Right lobe of liver (tissue), 6 donors: ENCODE data around the gene CRYL1. TPM values are rescaled to one million over a fixed set of nuclear protein-coding genes. Genes with fewer than 3 reads are reported as not detected.

Experiments used
- ATAC-seq, 4 donors: fragments of 200-7000 bp; cut with Tn5 transposase; one replicate each; pipeline ENCODE4 v1.9.1; 2020; ENCODE audit warnings: mild to moderate bottlenecking in 4 of 4, moderate library complexity in 4 of 4
- DNase-seq, 3 donors: peaks; one replicate each; pipeline ENCODE4 v3.0.0-alpha.2; 2020
- H3K27ac ChIP-seq, 3 donors: fragments of 200-600 bp; one replicate each; pipeline ENCODE4 v1.8.0; 2022
- H3K27me3 ChIP-seq, 2 donors: fragments of 200-600 bp; one replicate each; pipeline ENCODE4 v1.8.0; 2022
- H3K36me3 ChIP-seq, 4 donors: fragments of 200-600 bp; sonication (generic) in 1 of 4; one replicate each; pipeline versions ENCODE4 v1.5.1 to v1.8.0; 2017 to 2022; ENCODE audit warnings: control low read depth in 1 of 4
- H3K4me1 ChIP-seq, 4 donors: fragments of 200-600 bp; sonication (generic) in 1 of 4; one replicate each; pipeline versions ENCODE4 v1.5.1 to v1.8.0; 2017 to 2022; ENCODE audit warnings: control low read depth in 1 of 4
- H3K4me3 ChIP-seq, 3 donors: fragments of 200-600 bp; one replicate each; pipeline ENCODE4 v1.8.0; 2022
- H3K9me3 ChIP-seq, 4 donors: fragments of 200-600 bp; sonication (generic) in 1 of 4; one replicate each; pipeline versions ENCODE4 v1.5.1 to v1.8.0; 2017 to 2022; ENCODE audit warnings: control low read depth in 1 of 4
- CTCF ChIP-seq, 4 donors: fragments of 200-600 bp in 3 of 4; fragments of 450-650 bp in 1 of 4; IDR thresholded peaks; one replicate each; pipeline versions ENCODE4 v1.5.1 to v1.8.0; 2016 to 2022; ENCODE audit warnings: antibody characterized with exemption in 4 of 4, mild to moderate bottlenecking in 2 of 4
- POLR2A ChIP-seq: fragments of 450-650 bp; IDR thresholded peaks from one replicate; pipeline ENCODE4 v1.6.1; 2017; ENCODE audit warnings: antibody characterized with exemption, mild to moderate bottlenecking
- WGBS: methylation state at CpG from one replicate; pipeline ENCODE4 v1.1.6; 2018; ENCODE audit warnings: low coverage, low lambda C conversion rate; ENCODE audit not compliant: insufficient coverage; ENCODE audit errors: missing lambda C conversion rate; 5-methylcytosine and 5-hydroxymethylcytosine counted together
- intact Hi-C, 2 donors: fragments of 100-400 bp; cut with DNase I; formaldehyde crosslinking; loops; one replicate each; pipeline versions ENCODE4 v1.11.2 to v1.14.1; 2022
- total RNA-seq, 6 experiments: library from RNA; depleted of rRNA in 2 of 6; stranded (reverse); fragments of >200 nt in 2 of 6; fragmentation: NEBNext Ultra II Directional in 3 of 6; extraction: Animal tissue kit (Norgen Biotek cat#: 25700) in 3 of 6; gene quantifications; one replicate each; pipeline versions ENCODE4 v1.1.0 to v1.2.4, GENCODE V29; 2016 to 2023
- donor health status: DM: no; HTN: yes; CAD: no.
- donor health status: DM: no; HTN: no; CAD: no.
- donor health status: DM: no; HTN: no; CAD: no.
- donor health status: DM: no; HTN: yes; CAD: no.
- donor health status: DM: no; HTN: yes; CAD: no.

The CRYL1 gene
- total RNA-seq, 6 experiments from 2014 or later = 111 to 185 (median 151) TPM

GRCh38 chr13:20518660-20519100 is 7.0 kb downstream of the CRYL1 start:
- no peaks in the 10 kb centered on the region for H3K9me3 ChIP-seq
- H3K4me3 ChIP-seq = no peak overlapping the region
- no peaks in the 10 kb centered on the region for H3K27me3 ChIP-seq
- DNase-seq = no peak
- no peaks in the 10 kb centered on the region for H3K36me3 ChIP-seq
- 77% methylated on average over 7 of the region's 7 CpGs for WGBS
- intact Hi-C loops = loop anchor here in 1 of 2 donors (10.0 kb wide), 1 partner anchor 46 kb away; the partner anchor contains the start of gene IFT88
- no peak for ATAC-seq
- H3K27ac ChIP-seq = peak overlapping the region in 1 of 3 donors; percentile 100
- TF ChIP-seq POLR2A = no peak
- TF ChIP-seq CTCF (IDR thresholded peaks at IDR 0.05) = no peak
- peaks cover 0 to 45% (median 6%) of the 10 kb centered on the region in 4 donors for H3K4me1 ChIP-seq

DNA sequence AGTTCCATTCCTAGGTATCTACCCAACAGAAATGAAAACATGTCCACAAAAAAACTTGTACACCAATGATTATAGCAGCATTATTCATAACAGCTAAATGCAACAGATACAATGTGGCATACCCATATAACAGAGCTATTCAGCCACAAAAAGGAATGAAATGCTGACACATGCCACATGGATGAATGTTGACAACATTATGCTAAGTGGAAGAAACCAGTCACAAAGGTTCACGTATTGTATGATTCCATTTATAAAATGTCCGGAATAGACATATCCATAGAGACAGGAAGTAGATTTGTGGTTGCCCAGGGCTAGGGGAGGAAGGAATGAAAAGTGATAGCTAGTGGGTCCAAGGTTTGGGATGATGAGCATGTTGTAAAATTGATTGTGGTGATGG is 10.8 kb downstream of the CRYL1 start:
- intact Hi-C loops = loop anchor here in 1 of 2 donors (10.0 kb wide), 1 partner anchor 50 kb away; the partner anchor contains the start of gene IFT88
- no peak for ATAC-seq
- no peak overlapping the region for H3K27ac ChIP-seq
- 58% methylated on average over 2 of the region's 2 CpGs for WGBS
- H3K9me3 ChIP-seq = no peaks in the 10 kb centered on the region
- peaks cover 0 to 34% (median 14%) of the 10 kb centered on the region in 4 donors for H3K4me1 ChIP-seq
- no peak for DNase-seq
- H3K27me3 ChIP-seq = no peaks in the 10 kb centered on the region
- no peak overlapping the region for H3K4me3 ChIP-seq
- peaks cover 0 to 23% (median 8%) of the 10 kb centered on the region in 4 donors for H3K36me3 ChIP-seq
- TF ChIP-seq POLR2A (no peak), CTCF (IDR thresholded peaks at IDR 0.05) (no peak)

DNA sequence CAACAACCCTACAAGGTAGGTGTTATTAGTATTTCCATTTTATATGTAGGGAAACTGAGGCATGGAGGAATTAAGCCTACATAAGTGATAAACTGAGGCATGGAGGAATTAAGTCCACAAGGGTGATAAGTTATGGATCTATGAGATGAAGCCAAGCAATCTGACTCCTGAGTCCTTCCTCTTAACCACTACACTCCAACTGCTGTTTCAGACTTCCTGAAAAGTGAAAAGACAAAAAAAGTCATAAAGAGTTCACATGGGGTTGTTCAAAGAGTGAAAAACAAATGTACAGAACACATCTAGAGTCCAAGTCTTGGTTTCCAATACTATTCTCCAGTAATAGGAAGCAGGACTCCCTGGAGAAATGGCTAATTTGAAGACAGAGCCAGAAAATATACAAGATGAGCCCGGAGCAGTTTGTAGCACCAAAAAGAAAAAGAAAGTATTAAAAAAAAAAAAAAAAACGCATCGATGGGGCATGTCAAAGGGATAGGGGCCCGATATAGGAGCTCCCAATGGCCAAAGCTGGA is 12.1 kb downstream of the CRYL1 start:
- H3K4me1 ChIP-seq = peaks cover 0 to 26% (median 9%) of the 10 kb centered on the region in 4 donors
- peaks cover 0 to 27% (median 10%) of the 10 kb centered on the region in 4 donors for H3K36me3 ChIP-seq
- intact Hi-C loops = loop anchor here in 1 of 2 donors (10.0 kb wide), 1 partner anchor 51 kb away; the partner anchor contains the start of gene IFT88
- TF ChIP-seq POLR2A = no peak
- no peak for TF ChIP-seq CTCF (IDR thresholded peaks at IDR 0.05)
- no peaks in the 10 kb centered on the region for H3K9me3 ChIP-seq
- peak in 1 of 4 donors; percentile 21 for ATAC-seq
- 17% methylated on average over 1 of the region's 4 CpGs for WGBS
- no peaks in the 10 kb centered on the region for H3K27me3 ChIP-seq
- DNase-seq = no peak
- no peak overlapping the region for H3K4me3 ChIP-seq
- H3K27ac ChIP-seq = peak overlapping the region in 2 of 3 donors; percentile 65 to 69

DNA sequence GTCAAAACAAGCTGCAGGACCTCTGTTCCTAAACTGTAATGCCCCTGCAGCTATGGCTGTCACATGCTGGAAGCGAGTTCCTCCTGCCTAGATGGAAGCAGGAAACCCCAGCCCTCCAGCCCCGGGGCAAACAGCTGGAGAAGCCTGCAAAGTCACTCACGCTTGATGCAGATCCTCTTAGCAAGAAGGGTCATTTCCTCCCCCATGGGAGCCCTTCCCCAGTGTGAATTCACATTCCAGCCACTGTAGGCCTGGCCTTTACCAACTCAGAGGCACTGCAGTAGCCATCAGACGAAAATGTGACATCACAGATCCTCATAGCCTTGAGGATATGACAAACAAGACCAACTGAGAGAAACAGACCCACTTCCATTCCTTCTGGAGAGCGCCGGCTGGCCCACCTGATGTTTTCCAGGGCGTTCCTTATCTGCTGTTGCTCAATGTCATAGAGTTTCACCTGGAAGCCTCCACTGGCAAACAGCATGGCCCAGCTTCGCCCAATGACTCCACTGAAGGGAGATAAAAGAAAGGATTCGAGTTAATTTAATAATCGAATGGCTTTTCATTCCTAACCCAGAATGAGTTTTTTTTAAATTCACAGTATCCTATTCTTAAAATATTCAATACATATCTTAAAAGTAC is 13.5 kb downstream of the CRYL1 start:
- no peaks in the 10 kb centered on the region for H3K27me3 ChIP-seq
- peak overlapping the region in 2 of 3 donors; percentile 65 to 69 for H3K27ac ChIP-seq
- 53% methylated on average over 7 of the region's 10 CpGs for WGBS
- intact Hi-C loops = loop anchor here in 1 of 2 donors (10.0 kb wide), 1 partner anchor 53 kb away; the partner anchor contains the start of gene IFT88
- ATAC-seq (peak; percentile 65 to 88 (median 84)), DNase-seq (no peak)
- H3K36me3 ChIP-seq = peaks cover 0 to 27% (median 10%) of the 10 kb centered on the region in 4 donors
- H3K9me3 ChIP-seq = no peaks in the 10 kb centered on the region
- peaks cover 0 to 37% (median 13%) of the 10 kb centered on the region in 4 donors for H3K4me1 ChIP-seq
- no peak for TF ChIP-seq POLR2A
- no peak for TF ChIP-seq CTCF (IDR thresholded peaks at IDR 0.05)
- H3K4me3 ChIP-seq = no peak overlapping the region
